ENCODE data around the gene TRDMT1. TPM values are rescaled to one million over a fixed set of nuclear protein-coding genes. Genes with fewer than 3 reads are reported as not detected.

The TRDMT1 gene
- total RNA-seq, result 28.1 TPM

- FAIRE-seq, result no peak
- peak; percentile 69 to 77 for DNase-seq (ENCODE audit: low spot score in 2 of 2)
Observed at GRCh38 chr10:17200912-17201793, at the start of gene TRDMT1. Gene TRDMT1, minus strand, starts transcription at chr10:17201672. Its CDS starts 38 bp downstream, at chr10:17201634.

GRCh38 chr10:17250736-17251135 is 49.3 kb upstream of the TRDMT1 start:
- no peak for FAIRE-seq
- no peak for DNase-seq (ENCODE audit: low spot score in 2 of 2)

- FAIRE-seq (no peak), DNase-seq (ENCODE audit: low spot score in 2 of 2) (no peak)
Observed at GRCh38 chr10:17249820-17250219, 48.3 kb upstream of the TRDMT1 start.

- no peak for FAIRE-seq
Observed at GRCh38 chr10:17248964-17249363, 47.5 kb upstream of the TRDMT1 start.

GRCh38 chr10:17247210-17247609 is 45.7 kb upstream of the TRDMT1 start:
- FAIRE-seq (no peak), DNase-seq (ENCODE audit: low spot score in 2 of 2) (no peak)

More at GRCh38 chr10:17248964-17249363, 47.5 kb upstream of the TRDMT1 start:
- no peak for DNase-seq (ENCODE audit: low spot score in 2 of 2)

- FAIRE-seq, result no peak
- no peak for DNase-seq (ENCODE audit: low spot score in 2 of 2)
Observed at GRCh38 chr10:17244700-17245365, 43.4 kb upstream of the TRDMT1 start.

GRCh38 chr10:17241611-17242333 is 40.3 kb upstream of the TRDMT1 start:
- DNase-seq (ENCODE audit: low spot score in 2 of 2) (no peak), FAIRE-seq (no peak)

- no peak for FAIRE-seq
- DNase-seq (ENCODE audit: low spot score in 2 of 2), result no peak
Observed at GRCh38 chr10:17240616-17241015, 39.1 kb upstream of the TRDMT1 start.

GRCh38 chr10:17240096-17240495 is 38.6 kb upstream of the TRDMT1 start:
- FAIRE-seq (no peak), DNase-seq (ENCODE audit: low spot score in 2 of 2) (no peak)

- FAIRE-seq (no peak), DNase-seq (ENCODE audit: low spot score in 2 of 2) (no peak)
Observed at GRCh38 chr10:17239345-17240085, 38.0 kb upstream of the TRDMT1 start.

- no peak for DNase-seq (ENCODE audit: low spot score in 2 of 2)
- FAIRE-seq, result no peak
Observed at GRCh38 chr10:17238445-17239291, 37.2 kb upstream of the TRDMT1 start.

- no peak for DNase-seq (ENCODE audit: low spot score in 2 of 2)
- no peak for FAIRE-seq
Observed at GRCh38 chr10:17237915-17238444, 36.5 kb upstream of the TRDMT1 start.

GRCh38 chr10:17237149-17237527 is 35.7 kb upstream of the TRDMT1 start:
- FAIRE-seq (no peak), DNase-seq (ENCODE audit: low spot score in 2 of 2) (no peak)

GRCh38 chr10:17236468-17237148 is 35.1 kb upstream of the TRDMT1 start:
- DNase-seq (ENCODE audit: low spot score in 2 of 2) (no peak), FAIRE-seq (no peak)

- no peak for FAIRE-seq
- DNase-seq (ENCODE audit: low spot score in 2 of 2), result no peak
Observed at GRCh38 chr10:17235136-17235535, 33.7 kb upstream of the TRDMT1 start.

GRCh38 chr10:17234431-17234945 is 33.0 kb upstream of the TRDMT1 start:
- no peak for FAIRE-seq
- DNase-seq (ENCODE audit: low spot score in 2 of 2), result no peak

- FAIRE-seq, result no peak
Observed at GRCh38 chr10:17233286-17233991, 32.0 kb upstream of the TRDMT1 start.

More at GRCh38 chr10:17233286-17233991, 32.0 kb upstream of the TRDMT1 start:
- no peak for DNase-seq (ENCODE audit: low spot score in 2 of 2)

Data from frontal cortex (tissue), 4 donors.